PFSK-1 (cell line): Measurements from ENCODE around the gene CLCN1.

ENCODE experiments used
- FOXP2 ChIP-seq: optimal IDR thresholded peaks from 2 replicates; pipeline ENCODE3; 2011; ENCODE audit warnings: borderline replicate concordance, control low read depth, inconsistent platforms; ENCODE audit not compliant: insufficient read depth; ENCODE audit errors: extremely low read length, extremely low read depth
- POLR2AphosphoS5 ChIP-seq: IDR thresholded peaks from 2 replicates; pipeline ENCODE4 v1.6.1; 2012; ENCODE audit warnings: low read depth, mild to moderate bottlenecking, control low read depth, low read length, moderate library complexity
- REST ChIP-seq, 2 experiments: IDR thresholded peaks; 2 replicates each; pipeline versions ENCODE4 v1.6.1 to v1.8.0; 2011 to 2012; ENCODE audit warnings: low read depth in 2 of 2, low read length in 2 of 2, control low read depth in 1 of 2, inconsistent platforms in 1 of 2, mild to moderate bottlenecking in 1 of 2, moderate library complexity in 1 of 2; ENCODE audit not compliant: insufficient read depth in 1 of 2
- SIN3A ChIP-seq: IDR thresholded peaks from 2 replicates; pipeline ENCODE4 v1.6.1; 2012; ENCODE audit warnings: mild to moderate bottlenecking, low read length, moderate library complexity, borderline replicate concordance; ENCODE audit not compliant: insufficient read depth
- TAF1 ChIP-seq: IDR thresholded peaks from 2 replicates; pipeline ENCODE4 v1.6.1; 2012; ENCODE audit warnings: low read length, control low read depth, borderline replicate concordance; ENCODE audit not compliant: insufficient read depth

Gene CLCN1

GRCh38 chr7:143395187-143396149 is 79.6 kb downstream of the CLCN1 start:
- TF ChIP-seq SIN3A (no peak), POLR2AphosphoS5 (no peak), REST (IDR thresholded peaks at IDR 0.05; ENCODE audit: insufficient read depth in 1 of 2, low read depth in 2 of 2, low read length in 2 of 2) (no peak), TAF1 (no peak), FOXP2 (no peak)

GRCh38 chr7:143396182-143396581 is 80.3 kb downstream of the CLCN1 start:
- TF ChIP-seq TAF1 (no peak), FOXP2 (no peak), POLR2AphosphoS5 (no peak), SIN3A (no peak), REST (IDR thresholded peaks at IDR 0.05; ENCODE audit: insufficient read depth in 1 of 2, low read depth in 2 of 2, low read length in 2 of 2) (no peak)

GRCh38 chr7:143396625-143397556 is 81.0 kb downstream of the CLCN1 start:
- no peak for TF ChIP-seq TAF1
- no peak for TF ChIP-seq SIN3A
- TF ChIP-seq FOXP2: no peak
- TF ChIP-seq REST (IDR thresholded peaks at IDR 0.05; ENCODE audit: insufficient read depth in 1 of 2, low read depth in 2 of 2, low read length in 2 of 2): no peak
- TF ChIP-seq POLR2AphosphoS5: no peak

- TF ChIP-seq FOXP2 (no peak), SIN3A (no peak), REST (IDR thresholded peaks at IDR 0.05; ENCODE audit: insufficient read depth in 1 of 2, low read depth in 2 of 2, low read length in 2 of 2) (no peak), TAF1 (no peak), POLR2AphosphoS5 (no peak)
Observed at GRCh38 chr7:143397710-143398530, 82.0 kb downstream of the CLCN1 start.
